GM21360 (cell line): ENCODE results near the gene ARID1B.

Source experiments
- ATAC-seq: cut with Tn5 transposase; IDR thresholded peaks from one replicate; pipeline ENCODE4 v1.9.1; 2021; ENCODE audit warnings: mild to moderate bottlenecking, moderate library complexity; ENCODE audit not compliant: unreplicated experiment

ARID1B gene

DNA sequence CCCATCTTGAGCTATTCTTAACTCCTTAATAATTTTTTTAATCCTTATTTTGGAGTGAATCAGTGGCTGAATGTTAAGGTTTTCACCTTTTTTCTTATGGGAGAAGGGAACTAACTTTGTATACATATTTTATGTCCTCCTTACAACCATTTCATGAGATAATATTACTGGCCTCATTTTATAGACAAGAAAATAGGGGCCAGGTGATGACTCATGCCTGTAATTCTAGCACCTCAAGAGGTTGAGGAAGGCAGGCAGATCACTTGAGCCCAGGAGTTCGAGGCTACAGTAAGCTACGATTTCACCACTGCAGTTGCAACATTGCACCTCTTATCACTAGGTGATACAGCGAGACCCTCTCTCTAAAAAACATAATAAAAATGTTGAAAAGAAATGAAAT, 417.5 kb downstream of the ARID1B start:
- ATAC-seq: no peak

GRCh38 chr6:157196391-157196790, 419.2 kb downstream of the ARID1B start:
- no peak for ATAC-seq

DNA sequence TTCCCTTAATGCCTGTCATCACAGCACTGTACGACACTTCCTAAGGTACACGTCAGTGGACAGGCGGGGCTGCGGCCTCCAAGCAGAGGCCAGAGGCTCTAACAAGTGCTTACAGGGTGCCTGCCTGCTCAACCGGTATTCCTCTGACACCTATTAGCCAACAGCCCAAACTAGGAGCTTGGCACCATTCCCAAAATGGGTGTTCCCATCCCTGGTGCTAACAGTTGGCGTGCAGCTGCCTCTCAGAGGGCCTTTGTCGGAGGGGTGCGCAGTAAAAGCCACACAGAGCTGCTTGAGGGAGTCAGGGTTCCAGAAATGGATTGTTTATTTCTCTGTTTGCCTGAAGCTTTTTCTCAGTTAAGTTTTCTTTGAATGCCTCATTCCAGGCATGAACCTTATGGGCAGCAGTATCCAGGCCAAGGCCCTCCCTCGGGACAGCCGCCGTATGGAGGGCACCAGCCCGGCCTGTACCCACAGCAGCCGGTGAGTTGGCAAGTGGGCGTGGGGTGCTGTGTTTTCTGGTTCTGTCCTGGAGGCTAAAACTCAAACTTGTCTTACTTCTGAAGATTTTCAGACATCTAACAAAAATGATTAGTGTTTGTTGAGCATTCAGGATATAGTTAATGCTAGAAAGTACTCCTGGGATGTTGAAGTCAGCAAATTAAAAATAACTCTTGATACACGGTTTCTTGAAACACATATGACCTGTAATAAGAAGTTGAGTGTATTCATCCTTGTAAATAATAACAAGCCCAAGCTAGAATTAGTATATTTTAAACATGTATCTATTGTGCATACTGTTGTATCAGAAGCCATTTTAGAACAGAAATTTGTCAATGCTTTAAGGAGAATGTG, 421.5 kb downstream of the ARID1B start:
- no peak for ATAC-seq

DNA sequence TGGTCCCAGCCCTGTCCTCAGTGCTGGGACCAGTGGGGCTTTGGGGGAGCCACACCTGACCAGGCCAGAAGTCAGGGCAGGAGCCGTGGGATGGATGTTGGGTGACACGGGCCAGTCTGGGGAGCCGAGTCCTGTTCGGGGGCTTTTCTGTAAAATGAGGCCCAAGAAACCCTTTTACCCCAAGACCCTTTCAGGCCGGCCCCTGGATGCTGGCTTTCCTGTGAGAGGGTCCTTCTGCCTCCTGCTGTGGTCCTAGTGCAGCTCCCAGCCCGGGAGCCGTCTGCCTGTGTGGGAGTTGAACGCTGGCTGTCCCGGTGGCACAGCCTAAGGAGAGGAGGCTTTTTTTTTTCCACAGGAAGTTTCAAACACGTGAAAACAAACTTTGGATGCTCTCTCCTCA, 422.9 kb downstream of the ARID1B start:
- ATAC-seq: no peak

GRCh38 chr6:157200611-157201010, 423.4 kb downstream of the ARID1B start:
- ATAC-seq: no peak

DNA sequence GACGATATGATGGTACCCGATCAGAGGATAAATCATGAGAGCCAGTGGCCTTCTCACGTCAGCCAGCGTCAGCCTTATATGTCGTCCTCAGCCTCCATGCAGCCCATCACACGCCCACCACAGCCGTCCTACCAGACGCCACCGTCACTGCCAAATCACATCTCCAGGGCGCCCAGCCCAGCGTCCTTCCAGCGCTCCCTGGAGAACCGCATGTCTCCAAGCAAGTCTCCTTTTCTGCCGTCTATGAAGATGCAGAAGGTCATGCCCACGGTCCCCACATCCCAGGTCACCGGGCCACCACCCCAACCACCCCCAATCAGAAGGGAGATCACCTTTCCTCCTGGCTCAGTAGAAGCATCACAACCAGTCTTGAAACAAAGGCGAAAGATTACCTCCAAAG, 423.9 kb downstream of the ARID1B start:
- ATAC-seq: no peak

GRCh38 chr6:157203312-157203744, 426.1 kb downstream of the ARID1B start:
- peak; percentile 94 for ATAC-seq

DNA sequence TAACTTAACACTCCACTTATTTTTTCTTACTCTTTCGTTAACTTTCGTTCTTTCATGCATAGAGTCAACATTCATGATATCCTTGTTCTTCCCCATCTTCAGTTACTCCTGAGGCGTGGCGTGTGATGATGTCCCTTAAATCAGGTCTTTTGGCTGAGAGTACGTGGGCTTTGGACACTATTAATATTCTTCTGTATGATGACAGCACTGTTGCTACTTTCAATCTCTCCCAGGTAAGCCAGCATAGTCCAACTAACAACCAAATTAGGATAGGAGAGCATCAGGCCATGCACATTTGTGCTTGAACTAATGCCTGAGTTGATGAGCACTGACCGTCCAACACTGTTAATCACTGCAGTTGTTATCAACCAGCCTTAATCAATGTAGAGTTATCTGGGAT, 426.6 kb downstream of the ARID1B start:
- ATAC-seq: peak; percentile 36

DNA sequence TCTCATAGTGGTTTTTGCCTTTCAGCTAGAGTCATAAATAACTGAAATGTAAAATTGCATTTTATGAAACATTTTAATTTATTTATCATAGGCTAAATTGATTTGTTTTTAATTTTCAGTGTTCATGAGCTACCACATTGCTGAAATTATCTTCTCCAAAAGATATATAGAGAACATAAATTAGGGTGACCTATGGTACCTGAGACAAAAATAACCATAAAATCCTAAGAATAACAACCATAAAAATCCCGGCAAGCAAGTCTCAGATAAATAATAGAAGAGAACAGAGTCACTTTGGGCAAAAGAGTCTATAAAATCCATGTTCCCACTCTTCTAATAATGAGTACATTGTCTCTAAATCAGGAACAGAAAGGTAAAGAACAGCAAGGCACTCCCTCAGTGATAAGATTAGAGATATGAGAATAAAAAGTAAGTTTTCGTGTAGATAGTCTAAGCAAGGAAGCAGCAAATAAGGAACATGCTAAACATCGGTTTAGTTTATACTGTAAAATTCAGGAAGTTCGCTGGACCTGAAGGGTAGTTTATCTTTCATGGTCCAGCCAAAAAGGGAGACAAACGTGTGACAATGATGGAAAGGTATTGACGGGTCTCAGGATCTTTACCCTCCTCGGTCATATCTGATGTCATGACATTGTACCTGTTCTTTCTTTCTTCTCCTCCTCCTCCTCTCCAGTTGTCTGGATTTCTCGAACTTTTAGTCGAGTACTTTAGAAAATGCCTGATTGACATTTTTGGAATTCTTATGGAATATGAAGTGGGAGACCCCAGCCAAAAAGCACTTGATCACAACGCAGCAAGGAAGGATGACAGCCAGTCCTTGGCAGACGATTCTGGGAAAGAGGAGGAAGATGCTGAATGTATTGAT, 428.5 kb downstream of the ARID1B start:
- no peak for ATAC-seq

DNA sequence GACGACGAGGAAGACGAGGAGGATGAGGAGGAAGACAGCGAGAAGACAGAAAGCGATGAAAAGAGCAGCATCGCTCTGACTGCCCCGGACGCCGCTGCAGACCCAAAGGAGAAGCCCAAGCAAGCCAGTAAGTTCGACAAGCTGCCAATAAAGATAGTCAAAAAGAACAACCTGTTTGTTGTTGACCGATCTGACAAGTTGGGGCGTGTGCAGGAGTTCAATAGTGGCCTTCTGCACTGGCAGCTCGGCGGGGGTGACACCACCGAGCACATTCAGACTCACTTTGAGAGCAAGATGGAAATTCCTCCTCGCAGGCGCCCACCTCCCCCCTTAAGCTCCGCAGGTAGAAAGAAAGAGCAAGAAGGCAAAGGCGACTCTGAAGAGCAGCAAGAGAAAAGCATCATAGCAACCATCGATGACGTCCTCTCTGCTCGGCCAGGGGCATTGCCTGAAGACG, 429.2 kb downstream of the ARID1B start:
- ATAC-seq: no peak

- ATAC-seq: no peak
Observed at GRCh38 chr6:157207521-157208076, 430.4 kb downstream of the ARID1B start.

- no peak for ATAC-seq
Observed at GRCh38 chr6:157209865-157210530, 432.8 kb downstream of the ARID1B start.

DNA sequence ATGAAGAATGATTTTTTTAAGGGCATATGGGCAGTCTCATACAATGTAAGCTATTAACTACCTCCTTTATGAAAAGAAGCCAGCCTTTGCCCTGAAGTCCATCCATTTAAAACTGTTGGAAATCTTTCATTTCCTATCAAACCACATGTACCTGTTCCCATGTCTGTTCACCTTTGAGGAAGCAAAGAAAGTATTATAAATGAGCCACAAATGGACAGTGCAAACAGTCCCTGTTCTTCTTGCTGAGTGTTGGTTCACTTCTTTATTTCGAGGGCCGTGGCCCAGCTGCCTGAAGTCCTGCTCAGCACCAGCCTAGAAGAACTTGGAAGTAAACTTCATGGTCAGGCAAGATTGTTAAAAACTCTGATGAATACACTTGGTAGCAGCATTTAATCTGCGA, 433.8 kb downstream of the ARID1B start:
- no peak for ATAC-seq

DNA sequence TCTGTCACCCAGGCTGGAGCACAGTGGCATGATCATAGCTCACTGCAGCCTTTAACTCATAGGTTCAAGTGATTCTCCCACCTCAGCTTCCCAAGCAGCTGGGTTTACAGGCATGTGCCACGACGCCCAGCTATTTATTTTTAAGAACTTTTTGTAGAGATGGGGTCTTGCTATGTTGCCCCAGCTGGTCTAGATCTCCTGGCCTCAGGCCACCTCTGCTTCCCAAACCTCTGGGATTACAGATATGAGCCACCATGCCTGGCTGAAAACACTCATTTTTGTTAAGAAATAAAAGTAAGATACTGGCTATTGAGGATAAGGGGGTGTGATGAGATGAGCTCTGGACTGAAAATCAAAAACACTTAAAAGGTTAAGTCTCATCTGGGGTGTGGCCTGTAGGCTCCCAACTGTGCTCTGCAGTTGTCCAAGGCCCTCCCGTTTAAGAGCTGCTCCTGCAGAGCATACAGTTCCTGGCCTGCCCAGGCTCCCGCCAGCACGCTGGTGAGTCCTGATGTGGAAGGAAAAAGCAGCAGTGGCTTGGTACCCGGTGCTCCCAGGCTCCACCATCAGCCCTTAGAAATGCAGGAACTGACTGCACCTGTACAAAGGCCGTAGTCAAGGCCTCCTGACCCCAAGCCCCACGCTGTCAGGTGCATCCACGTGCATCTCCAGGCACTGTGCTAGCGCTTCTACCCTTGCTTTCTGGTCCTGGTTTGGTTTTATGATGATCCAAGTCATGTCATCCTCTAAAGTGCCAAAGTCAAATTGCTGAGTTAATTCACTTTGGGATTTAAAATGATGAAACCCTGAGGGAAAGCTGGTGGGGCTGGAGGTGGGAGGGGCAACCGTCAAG, 434.7 kb downstream of the ARID1B start:
- ATAC-seq: no peak

DNA sequence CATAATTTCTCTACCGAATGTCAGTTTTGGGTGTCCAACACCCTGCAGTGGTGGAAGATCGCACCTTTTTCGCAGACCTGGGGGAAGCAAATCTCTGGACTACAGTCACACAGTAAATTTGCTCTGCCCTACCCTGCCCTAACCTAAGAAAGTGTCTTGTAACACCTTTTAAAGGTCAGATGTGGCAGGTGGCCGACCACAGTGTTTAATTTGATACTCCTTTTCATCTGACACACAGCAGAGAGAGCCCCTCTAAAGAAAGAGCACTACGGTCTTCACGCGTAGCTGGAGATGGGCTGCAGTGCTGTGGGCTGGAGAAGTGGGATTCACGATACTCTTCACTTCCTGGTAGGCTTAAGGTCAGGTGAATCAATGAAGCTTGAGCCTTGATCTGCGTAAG, 436.2 kb downstream of the ARID1B start:
- no peak for ATAC-seq

- no peak for ATAC-seq
Observed at GRCh38 chr6:157213907-157214565, 436.9 kb downstream of the ARID1B start.

DNA sequence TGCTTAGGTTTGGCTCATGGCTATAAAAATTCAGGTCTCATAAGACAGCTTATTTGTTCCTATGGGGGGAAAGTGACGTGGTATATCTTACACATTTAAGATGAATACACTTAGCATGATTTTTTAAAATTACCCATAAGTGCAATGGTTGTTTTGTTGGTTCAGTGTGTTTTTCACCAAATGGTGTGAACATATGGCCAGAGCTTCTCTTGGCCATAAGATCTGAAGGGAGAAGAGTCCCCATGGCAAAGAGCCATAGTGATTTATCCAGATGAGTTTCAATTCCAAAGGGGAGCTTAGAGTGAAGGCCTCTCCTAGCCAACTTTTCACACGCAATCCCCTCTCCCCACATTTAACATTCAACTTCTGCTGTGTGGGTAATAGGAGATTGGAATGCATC, 438.5 kb downstream of the ARID1B start:
- no peak for ATAC-seq

- no peak for ATAC-seq
Observed at GRCh38 chr6:157216570-157216969, 439.4 kb downstream of the ARID1B start.

- ATAC-seq: no peak
Observed at GRCh38 chr6:157217198-157217893, 440.2 kb downstream of the ARID1B start.
